ENCODE measurements around the gene ACP1.
"Not testable (repeated sequence)": the region's sequence is repeated elsewhere in the genome, so short reads cannot be mapped to it uniquely, and the experiment has no call there.

Gene ACP1

DNA sequence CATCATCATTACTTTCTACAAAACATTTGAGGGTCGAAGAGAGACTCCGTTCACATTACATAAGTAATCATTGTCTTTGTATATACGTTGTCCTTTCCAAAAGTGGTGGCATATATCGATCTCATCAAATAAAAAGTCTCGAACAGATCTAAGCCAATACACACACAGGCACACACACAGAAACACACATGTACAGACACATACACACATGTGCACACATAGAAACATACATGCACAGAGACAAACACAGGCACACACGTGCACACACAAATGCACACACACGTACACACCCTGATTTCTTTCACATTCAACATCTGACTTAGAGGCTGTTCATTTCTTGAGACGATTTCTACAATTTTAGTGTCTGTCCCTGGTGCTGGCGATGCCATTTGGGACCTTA lies 40.6 kb downstream of the ACP1 start:
- TF ChIP-seq, protein P1, sequence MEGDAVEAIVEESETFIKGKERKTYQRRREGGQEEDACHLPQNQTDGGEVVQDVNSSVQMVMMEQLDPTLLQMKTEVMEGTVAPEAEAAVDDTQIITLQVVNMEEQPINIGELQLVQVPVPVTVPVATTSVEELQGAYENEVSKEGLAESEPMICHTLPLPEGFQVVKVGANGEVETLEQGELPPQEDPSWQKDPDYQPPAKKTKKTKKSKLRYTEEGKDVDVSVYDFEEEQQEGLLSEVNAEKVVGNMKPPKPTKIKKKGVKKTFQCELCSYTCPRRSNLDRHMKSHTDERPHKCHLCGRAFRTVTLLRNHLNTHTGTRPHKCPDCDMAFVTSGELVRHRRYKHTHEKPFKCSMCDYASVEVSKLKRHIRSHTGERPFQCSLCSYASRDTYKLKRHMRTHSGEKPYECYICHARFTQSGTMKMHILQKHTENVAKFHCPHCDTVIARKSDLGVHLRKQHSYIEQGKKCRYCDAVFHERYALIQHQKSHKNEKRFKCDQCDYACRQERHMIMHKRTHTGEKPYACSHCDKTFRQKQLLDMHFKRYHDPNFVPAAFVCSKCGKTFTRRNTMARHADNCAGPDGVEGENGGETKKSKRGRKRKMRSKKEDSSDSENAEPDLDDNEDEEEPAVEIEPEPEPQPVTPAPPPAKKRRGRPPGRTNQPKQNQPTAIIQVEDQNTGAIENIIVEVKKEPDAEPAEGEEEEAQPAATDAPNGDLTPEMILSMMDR (IDR thresholded peaks at IDR 0.05; ENCODE audit: insufficient read depth, low read depth, low read length, missing control alignments), result no peak
- no peak overlapping the region for H3K4me3 ChIP-seq (ENCODE audit: low read length)
- DNase-seq (ENCODE audit: low read depth), result no peak

DNA sequence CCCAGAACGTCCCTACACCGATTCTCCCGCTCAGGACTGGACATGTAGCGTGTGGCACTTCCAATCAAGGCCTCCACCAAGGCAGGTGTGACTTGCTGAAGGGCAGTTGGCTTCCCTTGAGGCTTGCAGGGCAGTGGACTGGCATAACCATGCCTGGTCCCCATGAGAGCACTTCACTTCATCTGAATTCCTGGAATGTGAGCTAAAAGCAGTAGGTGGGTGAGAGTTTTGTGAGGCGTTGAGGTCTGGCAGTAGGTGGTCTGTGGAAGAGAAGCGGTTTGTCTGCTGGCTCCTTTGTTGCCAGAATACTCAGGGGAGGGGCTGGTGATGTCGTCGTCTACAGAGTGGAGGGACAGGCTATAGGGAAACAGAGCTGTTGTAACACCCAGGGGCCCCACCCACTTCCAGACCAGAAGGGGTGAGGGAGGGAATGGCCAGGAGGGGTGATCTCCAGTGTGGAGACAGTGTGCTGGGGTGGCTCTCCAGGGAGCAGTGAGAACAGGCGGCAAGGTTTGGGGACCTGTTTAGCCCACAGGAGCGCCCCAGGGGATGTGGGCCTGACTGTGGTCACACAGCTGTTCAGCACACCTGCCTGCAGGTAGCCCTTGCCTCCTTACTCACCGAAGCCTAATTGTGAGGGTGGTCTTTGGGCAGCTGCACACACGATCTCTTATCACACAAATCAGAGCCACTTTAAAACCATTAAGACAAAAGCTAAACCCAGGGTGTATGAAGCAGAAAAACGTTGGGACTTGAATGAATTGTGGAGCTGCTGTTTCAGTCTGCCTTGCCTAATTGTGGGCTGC lies 44.6 kb downstream of the ACP1 start:
- H3K4me3 ChIP-seq (ENCODE audit: low read length), result no peak overlapping the region

DNA sequence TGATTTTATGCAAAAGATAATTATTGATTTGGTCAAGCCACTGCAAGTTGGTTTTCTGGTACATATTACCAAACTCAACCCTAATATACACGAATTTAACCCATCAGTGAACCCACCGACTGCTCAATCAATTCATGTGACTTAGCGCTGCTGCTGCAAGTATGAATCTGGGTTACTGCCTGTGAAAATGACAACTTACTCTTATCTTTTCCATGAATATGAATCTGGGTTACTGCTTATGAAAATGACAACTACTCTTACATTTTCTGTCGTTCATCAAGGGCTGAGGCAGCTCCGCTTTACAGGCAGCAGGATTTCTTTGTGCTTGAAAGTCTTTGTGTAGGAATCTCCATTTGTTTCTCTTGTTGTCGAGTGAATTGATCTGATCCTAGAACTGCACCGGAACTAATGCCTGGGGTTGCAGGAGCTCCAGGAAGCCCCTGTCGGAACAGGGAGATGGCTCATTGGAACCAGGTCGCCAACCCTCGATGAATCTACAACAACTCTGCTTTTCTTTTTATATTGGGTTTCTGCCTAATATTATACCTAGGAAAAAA lies 45.3 kb downstream of the ACP1 start:
- H3K4me3 ChIP-seq (ENCODE audit: low read length), result no peak overlapping the region
- DNase-seq (ENCODE audit: low read depth), result no peak
- TF ChIP-seq, protein P1 (IDR thresholded peaks at IDR 0.05; ENCODE audit: insufficient read depth, low read depth, low read length, missing control alignments), result no peak

More for the DNA sequence above, 44.6 kb downstream of the ACP1 start:
- DNase-seq (ENCODE audit: low read depth), result no peak
- TF ChIP-seq, protein P1 (IDR thresholded peaks at IDR 0.05; ENCODE audit: insufficient read depth, low read depth, low read length, missing control alignments), result no peak

DNA sequence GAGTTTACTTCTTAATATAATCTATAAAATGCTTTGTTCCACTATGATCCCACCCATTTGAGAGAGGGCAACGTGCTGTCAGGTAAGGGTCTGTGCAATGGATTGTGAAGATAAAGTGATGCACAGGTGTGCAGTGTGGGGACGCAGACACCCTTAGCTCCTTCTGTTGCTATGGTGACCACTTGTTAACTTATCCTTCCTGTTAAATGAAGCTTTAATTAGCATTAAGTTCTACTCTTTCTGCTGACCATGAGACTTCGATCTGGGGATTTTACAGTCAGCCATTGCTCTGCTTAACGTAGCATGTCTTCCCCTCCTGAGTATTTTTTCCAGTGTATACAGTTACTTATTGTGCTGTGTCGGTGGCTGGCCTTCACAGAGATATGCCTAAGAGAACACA lies 46.2 kb downstream of the ACP1 start:
- no peak for DNase-seq (ENCODE audit: low read depth)
- TF ChIP-seq, protein P1 (IDR thresholded peaks at IDR 0.05; ENCODE audit: insufficient read depth, low read depth, low read length, missing control alignments), result no peak
- no peak overlapping the region for H3K4me3 ChIP-seq (ENCODE audit: low read length)

DNA sequence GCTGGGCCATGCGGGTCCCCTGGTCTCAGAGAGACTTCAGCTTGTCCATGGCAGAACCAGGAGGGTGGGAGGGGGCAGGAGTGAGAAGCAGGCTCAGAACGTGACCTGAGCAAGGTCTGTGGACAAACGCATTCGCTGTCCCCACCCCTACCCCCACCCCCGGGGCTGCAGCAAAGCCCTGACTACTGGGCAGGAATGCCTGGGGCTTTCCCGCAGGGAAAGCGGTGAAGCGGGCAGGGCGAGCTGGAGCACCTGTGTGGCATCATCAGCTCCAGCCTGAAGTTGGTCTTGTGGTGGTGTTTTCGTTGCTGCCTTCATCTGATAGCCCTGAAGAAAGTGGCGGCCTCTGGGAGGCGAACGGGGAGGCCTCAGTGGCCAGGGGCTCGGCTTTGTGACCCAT lies 49.2 kb downstream of the ACP1 start:
- H3K4me3 ChIP-seq (ENCODE audit: low read length), result no peak overlapping the region
- TF ChIP-seq, protein P1 (IDR thresholded peaks at IDR 0.05; ENCODE audit: insufficient read depth, low read depth, low read length, missing control alignments), result no peak
- DNase-seq (ENCODE audit: low read depth), result no peak

DNA sequence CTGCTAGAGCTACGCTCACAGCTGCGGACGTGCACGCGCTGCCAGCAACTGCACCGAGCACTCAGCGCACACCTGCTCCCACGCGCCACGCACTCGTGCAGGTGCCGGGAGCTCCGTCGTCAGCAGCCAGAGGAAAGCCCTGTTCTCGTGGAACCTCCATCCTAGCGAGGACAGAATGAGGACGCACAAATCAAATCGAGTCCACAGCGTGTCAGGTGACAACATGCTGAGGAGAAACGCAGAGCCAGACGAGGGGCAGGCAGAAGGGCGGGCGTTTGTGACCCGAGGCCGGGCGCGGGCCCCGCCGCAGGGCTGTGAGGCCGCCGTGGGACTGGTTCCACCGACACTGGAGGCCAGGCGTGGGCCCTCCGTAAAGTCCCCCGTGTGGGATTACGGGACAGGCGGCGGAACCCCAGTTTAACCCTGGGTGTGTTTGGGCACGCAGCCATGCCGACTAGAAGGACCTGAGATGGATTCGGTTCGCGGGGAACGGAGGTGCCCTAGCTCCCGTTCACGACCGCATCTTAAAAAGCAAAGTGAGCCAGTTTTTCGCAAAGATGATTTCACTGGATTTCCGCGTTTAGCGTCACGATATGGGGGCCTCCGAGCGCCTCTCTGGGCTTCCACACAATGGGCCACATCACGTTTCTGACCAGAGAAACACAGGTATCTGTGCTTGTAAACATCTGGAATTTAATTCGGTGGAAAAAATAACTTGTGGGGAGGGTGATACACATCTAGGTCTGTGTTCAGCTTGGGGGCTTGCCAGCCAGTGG lies 50.0 kb downstream of the ACP1 start:
- no peak overlapping the region for H3K4me3 ChIP-seq (ENCODE audit: low read length)
- DNase-seq (ENCODE audit: low read depth), result no peak
- TF ChIP-seq, protein P1 (IDR thresholded peaks at IDR 0.05; ENCODE audit: insufficient read depth, low read depth, low read length, missing control alignments), result no peak

DNA sequence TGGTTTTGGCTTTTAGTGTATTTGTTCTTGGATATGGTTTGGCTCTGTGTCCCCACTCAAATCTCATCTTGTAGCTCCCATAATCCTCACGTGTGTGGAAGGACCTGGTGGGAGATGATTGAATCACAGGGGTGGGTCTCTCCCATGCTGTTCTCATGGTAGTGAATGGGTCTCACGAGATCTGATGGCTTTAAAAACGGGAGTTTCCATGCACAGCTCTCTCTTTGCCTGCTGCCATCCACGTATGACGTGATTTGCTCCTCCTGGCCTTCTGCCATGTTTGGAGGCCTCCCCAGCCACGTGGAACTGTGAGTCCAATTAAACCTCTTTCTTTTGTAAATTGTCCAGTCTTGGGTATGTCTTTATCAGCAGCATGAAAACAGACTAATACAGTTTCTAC lies 51.2 kb downstream of the ACP1 start:
- DNase-seq (ENCODE audit: low read depth); H3K4me3 ChIP-seq (ENCODE audit: low read length): not testable (repeated sequence)
